Fibroblast of skin of abdomen (primary cell): ENCODE measurements around the gene PTPRZ1.

Experiments used
- DNase-seq: peaks from one replicate; pipeline ENCODE4 v3.0.0-alpha.2; 2013

The PTPRZ1 gene

DNA sequence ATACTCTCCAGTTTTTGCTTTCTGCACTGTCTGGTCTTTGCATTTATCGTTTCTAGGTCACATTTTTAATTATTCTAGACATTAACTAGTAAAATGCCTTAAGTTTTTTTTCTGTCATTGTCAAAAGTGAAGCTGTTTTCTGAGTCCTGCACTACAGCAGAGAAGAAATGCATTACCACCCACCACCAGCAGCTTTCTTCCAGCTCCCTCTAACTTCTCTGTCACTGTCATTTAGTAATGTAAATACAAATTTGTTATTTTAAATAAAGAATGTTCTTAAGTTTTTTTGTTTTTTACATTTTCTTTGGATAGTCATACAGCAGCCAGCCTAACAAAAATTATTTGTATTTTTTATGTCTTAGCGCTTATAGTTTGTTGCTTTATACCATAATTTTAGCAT is 18.8 kb downstream of the PTPRZ1 start:
- DNase-seq = no peak

DNA sequence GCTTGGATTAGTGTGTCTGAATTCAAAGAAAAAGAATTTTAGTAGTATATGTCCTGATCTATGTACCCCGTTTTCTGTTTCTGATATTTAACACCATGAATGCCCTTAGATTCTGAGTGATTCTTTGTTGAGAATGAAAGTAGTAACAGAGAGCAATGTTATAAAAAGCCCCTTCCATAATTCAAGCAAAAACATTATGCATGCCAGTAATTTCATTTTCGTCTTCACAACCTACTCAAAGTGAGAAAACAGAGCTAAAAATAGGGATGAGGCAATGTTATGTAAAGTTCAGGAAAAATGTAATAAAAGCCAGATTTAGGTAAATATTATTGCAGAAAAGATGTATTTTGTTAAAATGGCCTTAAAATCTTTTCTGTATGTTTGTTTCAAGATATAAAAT is 28.1 kb downstream of the PTPRZ1 start:
- no peak for DNase-seq

DNA sequence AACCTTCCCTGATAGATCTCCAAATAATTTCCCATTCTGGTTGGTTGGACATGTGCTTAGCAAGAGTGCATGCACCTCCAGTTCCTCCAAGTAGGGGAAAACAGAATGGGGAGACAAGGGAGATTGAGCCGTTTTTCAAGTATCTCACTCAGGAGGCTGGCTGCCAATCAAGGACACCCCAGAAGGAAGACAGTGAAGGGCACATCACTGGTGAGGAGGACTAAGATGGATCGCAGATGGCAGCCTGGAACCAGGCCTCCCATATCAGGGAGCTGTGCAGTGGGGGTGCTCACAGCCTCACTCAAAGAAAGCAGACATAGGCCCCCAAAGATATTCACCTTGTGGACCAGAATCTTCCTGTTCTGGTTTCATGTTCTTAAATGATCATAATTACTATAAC is 31.2 kb downstream of the PTPRZ1 start:
- DNase-seq = no peak

DNA sequence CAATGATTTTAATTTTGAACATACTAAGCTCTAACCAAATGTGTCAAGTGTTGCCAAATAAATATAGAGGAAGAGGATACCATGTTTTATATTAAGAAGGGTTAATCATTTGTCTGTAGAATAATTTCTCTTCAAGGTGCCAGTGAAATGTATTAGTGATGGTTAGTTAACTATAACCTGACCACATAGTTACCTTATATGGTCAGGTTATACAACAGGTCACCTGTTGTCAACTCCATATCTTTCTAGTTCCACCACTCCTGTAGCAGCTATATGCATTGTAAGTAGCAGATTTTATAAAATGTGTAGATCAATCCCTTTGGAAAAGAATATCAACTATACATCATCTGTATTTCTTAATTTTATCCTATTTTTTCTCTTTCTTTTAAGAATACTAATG is 35.1 kb downstream of the PTPRZ1 start:
- no peak for DNase-seq

DNA sequence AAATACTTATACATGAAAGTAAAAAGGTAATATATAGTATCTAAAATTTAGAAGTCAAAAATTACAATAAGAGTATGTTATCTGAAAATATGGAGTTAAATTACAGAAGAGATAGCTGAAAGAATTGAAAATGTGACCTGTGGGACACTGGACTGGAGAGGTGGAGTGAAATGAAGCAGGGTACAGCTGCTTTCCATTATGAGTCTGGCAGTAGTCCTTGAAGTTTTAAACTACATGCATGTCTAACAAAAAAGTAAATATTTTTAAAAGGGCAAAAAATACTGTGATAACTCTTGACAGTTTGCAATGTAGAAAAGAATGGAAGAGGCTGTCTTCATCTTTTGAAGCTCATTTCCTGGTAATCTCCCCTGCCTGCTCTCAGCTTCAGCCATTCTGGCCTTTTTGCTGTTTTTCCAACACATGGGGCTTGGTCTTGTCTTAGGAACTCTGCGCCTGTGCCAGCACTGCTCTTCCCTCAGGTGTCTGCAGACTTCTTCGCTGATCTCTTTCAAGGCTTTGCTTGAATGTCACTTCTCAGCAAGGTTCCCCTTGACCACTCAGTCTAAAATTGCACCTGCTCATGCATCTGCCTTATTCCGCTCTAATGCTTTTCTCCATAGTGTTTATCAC is 36.9 kb downstream of the PTPRZ1 start:
- DNase-seq = no peak

DNA sequence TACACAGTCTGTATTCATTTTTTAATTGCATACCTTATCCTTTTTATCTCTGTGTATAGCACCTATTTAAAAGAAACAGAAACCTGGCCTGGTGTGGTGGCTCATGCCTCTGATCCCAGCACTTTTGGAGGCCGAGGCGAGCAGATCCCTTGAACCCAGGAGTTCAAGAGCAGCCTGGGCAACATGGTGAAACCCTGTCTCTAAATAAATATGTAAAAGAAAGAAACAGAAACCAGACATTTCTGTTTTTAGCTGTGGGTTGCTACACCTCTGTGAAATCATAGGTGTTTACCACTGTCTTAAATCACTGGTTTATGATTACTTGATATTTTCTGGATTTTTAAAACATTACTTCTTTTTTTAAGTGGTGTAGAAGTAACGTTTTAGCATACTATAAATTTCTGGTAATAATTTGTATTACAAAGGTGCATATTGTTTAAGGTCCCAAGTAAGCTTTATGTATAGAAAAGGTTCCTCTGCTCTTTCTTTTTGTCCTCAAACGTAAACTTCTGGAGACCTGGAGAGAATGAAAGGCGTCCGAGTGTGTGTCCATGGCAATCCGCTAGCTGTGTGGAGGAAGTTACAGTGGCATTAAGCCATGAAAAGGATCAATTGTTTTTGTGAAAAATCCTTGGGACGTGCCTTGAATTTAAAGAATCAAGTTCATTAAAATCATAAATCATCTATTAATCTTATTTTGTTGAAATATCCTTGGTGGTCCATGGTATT is 41.1 kb downstream of the PTPRZ1 start:
- DNase-seq = no peak

DNA sequence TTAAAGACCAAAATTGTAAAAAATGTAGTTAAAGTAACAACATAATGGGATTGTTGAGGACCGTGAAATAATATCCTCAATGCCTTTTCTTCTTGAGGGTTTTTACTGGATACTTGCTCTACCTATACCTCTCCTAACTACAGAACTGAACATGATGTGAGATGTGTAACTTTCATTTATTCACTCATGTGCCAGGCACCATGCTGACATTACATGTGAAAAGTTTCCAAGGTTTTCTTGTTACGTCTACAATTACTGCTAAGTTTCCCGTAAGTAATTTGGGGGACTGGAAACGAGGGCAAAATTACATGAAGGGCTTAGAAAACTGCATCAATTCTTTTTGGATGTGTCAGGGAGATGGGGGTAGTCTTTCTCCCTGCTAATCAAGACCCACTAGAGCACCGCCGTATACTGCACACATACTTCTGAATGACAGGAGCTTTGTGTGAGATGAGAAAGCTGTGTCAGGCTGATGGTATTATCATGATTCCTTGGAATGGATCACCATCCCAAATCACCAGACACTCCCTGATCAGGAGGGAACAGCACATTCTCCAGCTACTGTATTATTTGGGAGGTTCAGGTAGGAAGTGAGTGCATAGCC is 41.8 kb downstream of the PTPRZ1 start:
- no peak for DNase-seq

DNA sequence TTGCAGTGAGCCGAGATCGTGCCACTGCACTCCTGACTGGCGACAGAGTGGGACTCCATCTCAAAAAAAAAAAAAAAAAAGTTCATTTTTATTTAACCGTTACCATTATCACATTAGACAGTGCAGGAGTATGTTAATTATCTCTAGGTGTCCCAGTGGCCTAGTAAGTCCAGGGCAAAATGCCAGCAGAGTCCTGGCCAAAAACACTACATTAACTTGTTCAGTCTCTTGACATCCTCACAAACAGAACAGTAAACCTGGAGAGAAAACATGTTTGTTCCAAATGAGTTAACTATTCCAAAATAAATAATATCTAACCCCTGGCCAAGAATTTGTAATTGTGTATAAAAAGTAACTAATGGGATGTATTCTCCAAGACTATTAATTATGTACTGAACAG is 43.2 kb downstream of the PTPRZ1 start:
- DNase-seq = no peak

DNA sequence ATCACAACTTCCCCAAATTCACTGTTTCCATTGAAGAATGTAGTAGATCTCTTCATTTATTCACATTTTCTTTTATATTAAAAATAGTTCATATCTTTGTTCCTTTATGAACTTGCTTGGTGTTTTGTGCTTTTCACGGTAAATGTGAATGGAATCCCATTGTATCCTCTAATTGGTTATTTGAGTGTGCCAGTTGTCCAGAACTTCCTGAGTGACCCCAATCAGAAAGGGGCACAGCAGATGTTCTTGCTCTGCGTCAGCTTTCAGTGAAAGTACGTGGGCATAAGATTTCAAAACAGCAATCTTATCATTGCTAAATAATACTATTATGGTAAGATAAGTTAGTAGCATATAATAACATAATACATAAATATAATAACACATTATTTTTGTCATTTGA is 47.0 kb downstream of the PTPRZ1 start:
- no peak for DNase-seq

DNA sequence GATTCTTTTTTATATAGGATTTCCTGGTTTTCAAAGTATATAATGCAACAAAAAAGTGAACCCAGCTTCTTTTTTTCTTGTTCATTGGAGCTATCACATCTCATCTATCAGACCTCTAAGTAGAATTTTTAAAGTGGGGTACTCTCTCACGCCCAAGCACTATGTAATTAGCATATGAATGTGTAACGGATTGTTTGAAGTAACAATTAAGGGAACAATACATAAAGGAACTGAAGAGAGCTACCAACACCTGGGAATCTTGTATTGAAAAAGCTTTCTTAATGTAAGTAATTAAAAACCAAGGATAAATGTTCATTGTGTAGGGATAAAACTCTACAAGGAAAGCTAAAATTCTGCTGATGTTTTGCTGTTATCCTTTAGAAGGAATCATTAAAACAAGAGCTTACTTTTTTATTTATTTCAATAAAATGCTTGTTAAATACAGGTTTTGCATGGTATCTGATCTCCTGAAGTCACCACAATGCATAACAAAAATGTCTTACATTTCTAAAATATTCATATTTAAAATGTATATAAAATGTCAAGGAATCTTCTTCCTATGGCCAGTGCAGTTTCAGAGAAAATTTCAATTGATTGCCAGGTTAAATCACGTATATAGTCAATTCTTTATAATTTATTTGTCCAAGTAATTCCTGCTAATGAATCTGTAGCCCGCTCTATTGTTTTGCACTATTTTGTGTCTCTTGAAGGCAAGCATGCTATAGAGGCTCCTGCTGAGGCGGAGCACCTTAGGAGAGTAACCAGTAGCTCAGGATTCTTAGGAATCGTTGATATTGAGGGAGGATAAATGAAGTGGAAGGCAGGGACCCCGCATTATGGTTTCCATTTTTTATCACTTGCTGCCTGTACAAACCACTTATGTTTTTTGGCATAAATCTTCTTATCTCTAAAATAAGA is 51.6 kb downstream of the PTPRZ1 start:
- DNase-seq = no peak

DNA sequence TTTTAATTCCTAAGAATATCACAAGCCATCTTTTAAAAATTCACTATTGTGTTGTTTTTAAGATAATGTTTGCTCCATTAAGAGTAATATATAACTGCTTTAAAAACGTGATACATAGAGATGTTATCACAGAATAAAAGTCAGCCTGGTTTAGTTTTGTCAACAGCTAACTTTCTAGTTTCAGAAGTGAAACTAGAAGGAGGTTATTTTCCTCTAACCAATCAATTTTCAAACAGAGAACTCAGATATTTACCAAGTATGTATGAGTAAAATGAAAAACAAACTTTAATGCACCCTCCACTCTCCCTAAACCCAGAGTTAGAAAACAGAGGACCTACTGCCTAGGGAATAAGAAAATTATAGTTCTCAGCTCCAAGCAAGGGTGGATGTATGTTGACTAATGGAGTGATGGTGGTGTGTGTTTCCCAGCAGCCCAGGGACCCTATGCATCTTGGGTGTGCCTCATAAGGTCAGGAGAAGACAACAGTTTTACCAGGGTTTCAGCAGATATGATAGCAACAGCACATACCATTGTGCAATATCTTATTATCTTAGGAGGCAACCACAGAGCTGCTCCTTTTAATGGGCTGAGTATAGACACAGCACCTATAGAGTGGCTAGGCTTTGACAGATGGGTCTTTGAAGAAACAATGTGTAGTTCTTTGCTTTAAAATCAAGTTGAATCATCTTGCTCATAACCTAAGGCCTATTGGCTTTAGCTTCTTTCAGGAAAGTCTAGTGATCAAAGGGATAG is 58.4 kb downstream of the PTPRZ1 start:
- DNase-seq = no peak

DNA sequence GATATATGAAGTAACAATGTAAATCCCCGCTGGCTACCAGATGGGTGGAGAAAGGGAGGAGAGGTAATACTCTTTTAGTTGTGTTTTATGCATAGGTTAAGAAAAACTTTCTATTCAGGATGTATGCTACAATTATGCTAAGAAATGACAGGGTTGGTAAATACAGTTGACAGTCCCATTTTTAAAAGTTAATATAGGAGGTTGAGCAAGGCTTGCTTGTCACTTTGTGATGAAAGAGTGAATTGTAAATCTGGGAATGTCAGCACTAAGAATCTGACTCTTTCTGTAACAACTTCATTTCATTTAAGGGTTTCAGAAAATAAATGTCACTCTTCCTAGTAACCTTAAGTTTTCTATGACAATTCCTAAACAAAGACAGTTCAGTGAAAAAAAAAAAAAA is 59.8 kb downstream of the PTPRZ1 start:
- no peak for DNase-seq

DNA sequence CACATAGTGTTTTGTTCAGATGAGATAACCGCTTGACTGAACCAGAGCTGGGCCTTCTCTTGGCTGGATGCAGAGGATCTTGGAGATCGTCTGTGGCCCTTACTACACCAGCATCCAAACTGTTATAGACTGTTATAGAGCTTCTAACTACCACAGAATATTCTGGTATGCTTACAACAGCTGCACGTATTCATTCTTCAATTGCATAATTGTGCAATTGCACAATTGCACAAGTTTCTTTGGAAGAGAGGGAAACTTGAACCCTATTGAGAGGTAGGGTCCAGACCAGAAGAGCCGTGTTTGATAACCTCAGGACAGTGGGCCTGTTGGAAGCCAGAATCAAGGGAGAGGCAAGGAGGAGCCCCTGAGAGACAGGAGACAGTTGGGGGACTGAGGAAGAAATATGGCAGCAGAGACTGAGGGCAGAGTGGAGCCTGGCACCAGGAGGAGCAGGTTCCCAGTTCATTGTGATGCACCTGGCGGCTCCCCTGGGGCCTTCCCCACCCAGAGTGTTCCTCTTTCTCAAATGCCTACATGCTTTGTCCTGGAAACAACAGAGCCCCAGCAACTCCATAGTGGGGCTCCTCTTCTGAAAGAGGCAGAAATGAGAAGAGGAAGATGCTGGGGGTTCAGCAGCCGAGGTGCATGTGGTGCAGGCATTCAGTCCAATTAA is 64.1 kb downstream of the PTPRZ1 start:
- DNase-seq = no peak

DNA sequence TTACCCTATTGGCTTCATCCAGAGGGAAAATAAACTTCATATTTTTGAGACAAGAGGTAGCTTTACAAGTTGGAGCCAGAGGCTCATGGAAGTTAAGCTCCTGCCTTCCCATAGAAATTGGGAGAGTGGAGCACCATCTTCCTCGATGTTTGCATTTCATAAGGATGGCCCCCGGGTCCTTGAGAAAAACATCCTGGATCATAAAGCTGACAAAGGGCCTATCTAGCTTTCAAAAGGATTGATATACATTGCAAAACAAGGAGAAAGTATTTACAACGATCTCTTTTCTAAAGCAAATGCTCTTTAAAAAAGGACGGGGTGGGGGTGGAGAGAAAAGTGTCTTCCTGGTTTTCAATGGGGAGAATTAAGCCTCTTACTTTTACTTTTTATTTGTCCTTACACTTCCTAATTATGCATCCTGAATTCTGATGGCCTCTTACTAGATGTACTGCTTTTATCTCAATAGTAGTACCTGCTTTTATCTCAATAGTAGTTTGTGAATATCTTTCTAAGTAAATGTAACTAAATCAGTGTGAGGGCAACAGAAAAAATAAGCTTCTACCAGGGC is 65.6 kb downstream of the PTPRZ1 start:
- DNase-seq = no peak

DNA sequence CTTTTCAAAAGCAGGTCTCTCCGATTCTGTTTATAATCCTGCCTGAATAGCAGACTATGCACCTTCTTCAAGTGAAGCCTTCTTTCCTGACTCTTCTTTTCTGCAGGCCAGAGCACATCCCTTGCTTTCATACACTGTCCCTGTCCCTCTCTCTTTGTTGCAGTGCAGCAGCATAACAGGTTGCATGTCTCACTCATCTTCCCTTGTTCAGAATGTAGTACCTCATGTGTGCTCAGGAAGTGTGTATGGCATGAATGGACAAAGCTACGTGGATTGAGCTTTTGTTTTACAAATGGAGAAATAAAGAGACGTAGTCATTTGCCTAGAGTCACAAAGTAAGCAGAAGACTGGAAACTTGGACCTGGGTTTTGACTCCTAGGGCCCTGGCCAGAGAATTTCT is 68.0 kb downstream of the PTPRZ1 start:
- no peak for DNase-seq

DNA sequence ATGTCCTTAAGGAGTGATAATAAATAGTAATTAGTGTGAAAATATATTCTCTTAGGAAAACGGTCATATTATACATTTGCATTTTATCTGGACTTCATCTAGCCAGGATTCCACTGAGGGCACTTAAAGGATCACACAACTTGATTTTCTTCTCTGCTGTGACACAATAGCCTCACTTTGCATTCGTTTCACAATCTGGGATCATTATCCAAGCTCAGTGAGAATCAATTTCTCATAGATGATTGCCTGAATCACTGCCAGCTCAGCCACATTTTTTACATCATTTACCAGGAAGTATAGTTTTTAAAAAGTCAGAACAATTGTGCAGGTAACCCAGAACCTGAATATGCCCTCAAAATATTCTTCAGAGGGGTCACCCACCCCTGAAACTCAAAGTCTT is 68.9 kb downstream of the PTPRZ1 start:
- no peak for DNase-seq

DNA sequence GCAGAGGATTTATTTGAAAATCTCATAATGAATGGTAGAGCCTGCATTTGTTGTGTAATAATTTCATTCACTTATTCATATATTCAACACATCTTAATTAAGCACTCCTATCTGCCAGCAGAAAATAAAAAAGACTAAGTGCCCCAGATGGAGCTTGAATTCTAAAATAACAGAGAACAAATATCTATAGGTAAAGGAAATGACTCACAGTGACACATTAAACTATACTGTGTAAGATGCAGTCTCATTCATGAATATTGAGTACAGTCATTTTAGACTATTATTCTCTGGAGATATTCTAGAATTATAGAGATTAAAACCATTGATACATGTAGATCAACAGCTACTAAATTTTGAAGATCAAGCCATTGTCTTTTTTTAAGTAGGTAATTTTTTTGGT is 72.1 kb downstream of the PTPRZ1 start:
- DNase-seq = peak; percentile 6

DNA sequence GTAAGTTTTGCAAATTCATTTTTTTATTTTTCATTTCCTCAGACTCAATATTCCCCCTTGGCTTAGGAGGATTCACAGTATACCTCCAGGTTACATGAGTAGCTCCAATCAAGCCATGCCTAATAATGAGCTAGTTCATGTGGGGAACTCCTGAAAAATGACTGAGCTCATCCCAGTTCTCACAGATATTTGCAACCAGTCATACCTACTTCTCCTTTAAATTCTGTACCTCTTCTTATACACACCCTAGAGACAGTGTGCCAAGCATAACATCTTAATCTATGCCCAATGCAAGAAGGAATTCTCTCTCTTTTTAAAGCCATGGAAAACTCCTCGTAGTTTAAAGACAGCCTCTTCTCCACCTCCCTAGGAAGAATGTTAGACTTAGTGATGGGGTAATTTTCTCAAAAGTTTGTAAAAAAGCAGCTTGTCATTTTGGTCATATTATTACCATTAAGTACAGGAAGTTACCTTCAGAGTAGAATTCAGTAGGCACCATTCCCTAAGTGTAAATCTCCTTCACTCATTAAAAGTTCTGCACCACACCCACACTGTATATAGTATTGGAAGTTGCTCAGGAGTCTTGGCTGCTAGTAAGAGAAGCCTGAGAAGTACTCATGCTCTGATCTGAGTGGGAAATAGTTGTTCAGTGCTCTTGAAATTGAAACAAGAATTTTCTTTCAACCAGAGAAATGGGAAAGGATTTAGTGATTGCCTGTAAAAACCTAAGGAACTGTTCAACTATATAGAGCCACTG is 72.7 kb downstream of the PTPRZ1 start:
- DNase-seq = no peak

DNA sequence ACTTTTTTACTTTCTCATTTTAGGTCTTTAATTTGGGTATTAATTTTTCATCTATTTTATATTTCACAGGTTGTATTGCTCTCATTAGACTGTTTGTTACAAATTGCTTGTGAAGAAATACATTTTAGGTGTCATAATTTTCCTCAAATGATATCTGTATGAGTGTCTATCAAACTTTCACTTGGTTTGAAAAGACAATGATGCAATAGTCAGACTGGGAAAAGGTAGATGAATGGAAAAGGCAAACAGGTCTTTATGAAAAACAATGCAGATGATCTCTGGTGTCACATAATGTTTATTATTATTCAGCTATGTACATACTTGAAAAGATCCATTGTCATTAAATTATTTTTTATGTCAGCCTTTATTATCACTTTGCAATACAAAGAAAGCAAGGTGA is 80.2 kb downstream of the PTPRZ1 start:
- no peak for DNase-seq

DNA sequence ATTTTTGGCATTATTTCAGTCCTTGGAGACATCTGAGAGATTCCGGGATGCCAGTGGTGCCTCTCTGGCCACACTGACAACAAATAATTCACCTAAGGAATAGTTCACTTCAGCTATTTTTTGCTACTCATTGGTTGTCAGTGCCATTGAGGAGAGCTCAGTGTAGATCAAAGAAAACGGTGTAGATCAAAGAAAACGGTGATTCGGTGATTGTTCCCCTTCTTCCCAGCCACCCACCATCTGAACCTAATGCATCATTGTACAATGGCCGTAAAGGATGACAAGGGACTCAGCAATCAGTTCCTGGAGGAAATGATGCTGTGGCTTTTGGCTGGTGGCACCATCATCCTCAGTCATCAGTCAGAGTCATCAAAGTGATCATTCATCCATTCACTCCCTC is 80.6 kb downstream of the PTPRZ1 start:
- DNase-seq = no peak

DNA sequence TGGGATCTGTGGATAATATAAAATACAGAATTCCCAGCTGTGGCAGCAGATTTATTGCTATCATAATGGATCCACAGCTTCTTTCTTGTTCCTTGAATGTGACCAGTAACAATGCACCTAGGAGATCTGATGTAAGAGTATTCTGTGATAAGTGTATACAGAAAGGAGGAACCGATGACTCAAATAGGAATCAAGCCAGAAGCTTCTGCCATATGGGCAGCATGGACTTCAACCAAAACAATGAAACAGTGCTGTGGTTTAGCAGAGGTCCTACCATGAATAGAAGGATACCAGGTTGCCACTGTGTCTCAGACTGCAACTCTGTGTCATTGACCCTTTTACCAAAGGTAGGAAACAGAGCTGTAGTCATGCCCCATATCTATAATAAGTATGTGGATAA is 81.8 kb downstream of the PTPRZ1 start:
- DNase-seq = peak; percentile 61
